ENCODE data around the gene PSPC1.
"Not testable (repeated sequence)": the region's sequence is repeated elsewhere in the genome, so short reads cannot be mapped to it uniquely, and the experiment has no call there.

The PSPC1 gene

DNA sequence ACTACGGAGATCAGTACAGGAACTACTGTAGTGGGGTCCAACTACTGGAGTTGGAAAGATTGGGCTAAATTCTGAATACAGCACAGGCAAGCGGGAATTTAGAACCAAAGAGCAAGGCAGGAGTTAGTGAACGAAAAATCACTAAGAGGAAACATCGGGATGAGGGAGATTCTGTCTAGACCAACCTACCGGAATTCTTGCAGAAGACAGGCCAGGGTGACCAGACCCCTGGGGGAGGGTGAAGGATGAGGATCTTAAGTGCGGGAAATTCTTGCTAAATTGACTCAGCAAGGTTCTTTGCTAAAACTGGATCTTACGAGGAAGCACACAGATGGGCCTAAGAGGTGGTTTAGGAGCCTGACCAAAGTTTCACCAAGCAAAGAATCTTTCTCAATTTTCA is 13.2 kb upstream of the PSPC1 start:
- no peak overlapping the region for H3K4me3 ChIP-seq (ENCODE audit: extremely low read depth, insufficient read depth, low read length, poor library complexity, severe bottlenecking)
- H3K4me1 ChIP-seq (ENCODE audit: control insufficient read depth, insufficient read depth, low read length, poor library complexity, severe bottlenecking), result peaks cover 5% of the 10 kb centered on the region
- no peak overlapping the region for H3K27ac ChIP-seq (ENCODE audit: low read depth, low read length, severe bottlenecking)
- WGBS, 2 experiments (ENCODE audit: insufficient coverage in 2 of 2), result 95 to 98% methylated on average over 5 to 7 of the region's 7 CpGs
- H3K9me3 ChIP-seq (ENCODE audit: control insufficient read depth, low read length), result no peaks in the 10 kb centered on the region
- H3K36me3 ChIP-seq (ENCODE audit: control insufficient read depth, insufficient read depth, low read length), result no peaks in the 10 kb centered on the region

- Histone ChIP-seq H3K4me3 (ENCODE audit: extremely low read depth, insufficient read depth, low read length, poor library complexity, severe bottlenecking) (no peak overlapping the region), H3K9me3 (ENCODE audit: control insufficient read depth, low read length) (no peaks in the 10 kb centered on the region), H3K36me3 (ENCODE audit: control insufficient read depth, insufficient read depth, low read length) (no peaks in the 10 kb centered on the region), H3K4me1 (ENCODE audit: control insufficient read depth, insufficient read depth, low read length, poor library complexity, severe bottlenecking) (peaks cover 5% of the 10 kb centered on the region), H3K27ac (ENCODE audit: low read depth, low read length, severe bottlenecking) (peak overlapping the region; percentile 23)
- WGBS, 2 experiments (ENCODE audit: insufficient coverage in 2 of 2), result 83 to 100% methylated on average over 2 to 4 of the region's 4 CpGs
These were observed 11.9 kb upstream of the PSPC1 start for GRCh38 chr13:19794631-19795030.

- peaks cover 5% of the 10 kb centered on the region for H3K4me1 ChIP-seq (ENCODE audit: control insufficient read depth, insufficient read depth, low read length, poor library complexity, severe bottlenecking)
- H3K36me3 ChIP-seq (ENCODE audit: control insufficient read depth, insufficient read depth, low read length), result no peaks in the 10 kb centered on the region
- no peaks in the 10 kb centered on the region for H3K9me3 ChIP-seq (ENCODE audit: control insufficient read depth, low read length)
- H3K4me3 ChIP-seq (ENCODE audit: extremely low read depth, insufficient read depth, low read length, poor library complexity, severe bottlenecking), result no peak overlapping the region
- 77 to 92% methylated on average over 5 to 6 of the region's 7 CpGs for WGBS, 2 experiments (ENCODE audit: insufficient coverage in 2 of 2)
- no peak overlapping the region for H3K27ac ChIP-seq (ENCODE audit: low read depth, low read length, severe bottlenecking)
These were observed 9.3 kb upstream of the PSPC1 start for GRCh38 chr13:19791953-19792537.

- peak overlapping the region; percentile 89 for H3K27ac ChIP-seq (ENCODE audit: low read depth, low read length, severe bottlenecking)
These were observed 557 bp downstream of the PSPC1 start for GRCh38 chr13:19782049-19782726.

GRCh38 chr13:19781526-19781925 is 1.2 kb downstream of the PSPC1 start:
- H3K9me3 ChIP-seq (ENCODE audit: control insufficient read depth, low read length), result no peaks in the 10 kb centered on the region
- peak overlapping the region; percentile 95 for H3K4me3 ChIP-seq (ENCODE audit: extremely low read depth, insufficient read depth, low read length, poor library complexity, severe bottlenecking)
- H3K4me1 ChIP-seq (ENCODE audit: control insufficient read depth, insufficient read depth, low read length, poor library complexity, severe bottlenecking), result no peaks in the 10 kb centered on the region
- 0% methylated on average over 1 of the region's 9 CpGs; no CpG with 5 or more reads in 1 of the 2 experiments for WGBS, 2 experiments (ENCODE audit: insufficient coverage in 2 of 2)
- peaks cover 27% of the 10 kb centered on the region for H3K36me3 ChIP-seq (ENCODE audit: control insufficient read depth, insufficient read depth, low read length)
- H3K27ac ChIP-seq (ENCODE audit: low read depth, low read length, severe bottlenecking), result no peak overlapping the region

More at GRCh38 chr13:19782049-19782726, 557 bp downstream of the PSPC1 start:
- Histone ChIP-seq H3K9me3 (ENCODE audit: control insufficient read depth, low read length) (no peaks in the 10 kb centered on the region), H3K36me3 (ENCODE audit: control insufficient read depth, insufficient read depth, low read length) (peaks cover 22% of the 10 kb centered on the region), H3K4me1 (ENCODE audit: control insufficient read depth, insufficient read depth, low read length, poor library complexity, severe bottlenecking) (no peaks in the 10 kb centered on the region), H3K4me3 (ENCODE audit: extremely low read depth, insufficient read depth, low read length, poor library complexity, severe bottlenecking) (peak overlapping the region; percentile 95)
- WGBS, 2 experiments (ENCODE audit: insufficient coverage in 2 of 2), result 0% methylated on average over 76 to 77 of the region's 77 CpGs

DNA sequence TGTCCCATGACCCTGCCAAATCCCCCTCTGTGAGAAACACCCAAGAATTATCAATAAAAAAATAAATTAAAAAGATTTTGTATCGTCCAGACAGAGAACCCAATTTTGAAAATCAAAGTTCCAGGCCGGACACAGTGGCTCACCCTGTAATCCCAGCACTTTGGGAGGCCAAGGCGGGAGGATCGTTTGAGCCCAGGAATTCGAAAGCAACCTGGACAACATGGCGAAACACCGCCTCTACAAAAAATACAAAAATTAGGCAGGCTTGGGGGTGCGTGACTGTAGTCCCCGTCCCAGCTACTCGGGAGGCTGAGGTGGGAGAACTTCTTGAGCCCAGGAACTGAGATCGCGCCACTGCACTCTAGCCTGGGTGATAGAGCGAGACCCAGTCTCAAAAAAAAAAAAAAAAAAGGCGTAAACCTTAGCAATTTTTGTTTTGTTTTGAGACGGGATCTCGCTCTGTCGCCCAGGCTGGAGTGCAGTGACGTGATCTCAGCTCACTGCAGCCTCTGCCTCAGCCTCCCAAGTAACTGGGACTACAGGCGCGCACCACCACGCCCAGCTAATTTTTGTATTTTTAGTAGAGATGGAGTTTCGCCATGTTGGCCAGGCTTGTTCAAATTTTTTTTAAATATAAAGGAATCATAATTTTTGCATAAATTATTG is 1.9 kb downstream of the PSPC1 start:
- Histone ChIP-seq H3K4me3 (ENCODE audit: extremely low read depth, insufficient read depth, low read length, poor library complexity, severe bottlenecking) (peak overlapping the region; percentile 95), H3K36me3 (ENCODE audit: control insufficient read depth, insufficient read depth, low read length) (peaks cover 32% of the 10 kb centered on the region)
- H3K27ac ChIP-seq (ENCODE audit: low read depth, low read length, severe bottlenecking); H3K9me3 ChIP-seq (ENCODE audit: control insufficient read depth, low read length); H3K4me1 ChIP-seq (ENCODE audit: control insufficient read depth, insufficient read depth, low read length, poor library complexity, severe bottlenecking): not testable (repeated sequence)
- 97 to 98% methylated on average over 14 to 16 of the region's 22 CpGs for WGBS, 2 experiments (ENCODE audit: insufficient coverage in 2 of 2)

DNA sequence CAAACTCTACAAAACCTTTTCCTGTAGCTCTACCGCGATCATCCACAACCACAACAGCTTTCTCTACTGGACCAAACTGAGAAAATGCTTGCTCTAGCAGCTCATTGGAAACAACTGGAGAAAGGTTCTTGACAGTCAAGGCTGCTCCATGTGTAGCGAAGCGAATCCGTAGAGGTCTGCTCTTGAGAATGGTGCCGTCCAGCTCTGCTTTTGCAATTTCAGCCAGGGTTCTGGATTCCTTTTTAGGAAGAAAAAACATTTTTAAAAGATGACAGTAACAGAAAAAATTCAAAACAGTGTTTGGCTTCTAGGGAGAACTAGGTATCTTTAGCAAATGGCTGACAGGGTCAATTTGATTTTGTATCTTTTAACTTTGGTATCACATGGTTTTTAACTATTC is 10.4 kb downstream of the PSPC1 start:
- Histone ChIP-seq H3K4me3 (ENCODE audit: extremely low read depth, insufficient read depth, low read length, poor library complexity, severe bottlenecking) (no peak overlapping the region), H3K36me3 (ENCODE audit: control insufficient read depth, insufficient read depth, low read length) (peaks cover 70% of the 10 kb centered on the region), H3K4me1 (ENCODE audit: control insufficient read depth, insufficient read depth, low read length, poor library complexity, severe bottlenecking) (no peaks in the 10 kb centered on the region), H3K27ac (ENCODE audit: low read depth, low read length, severe bottlenecking) (no peak overlapping the region), H3K9me3 (ENCODE audit: control insufficient read depth, low read length) (no peaks in the 10 kb centered on the region)
- WGBS, 2 experiments (ENCODE audit: insufficient coverage in 2 of 2), result 95 to 98% methylated on average over 5 to 6 of the region's 6 CpGs

- Histone ChIP-seq H3K9me3 (ENCODE audit: control insufficient read depth, low read length) (no peaks in the 10 kb centered on the region), H3K4me3 (ENCODE audit: extremely low read depth, insufficient read depth, low read length, poor library complexity, severe bottlenecking) (no peak overlapping the region), H3K36me3 (ENCODE audit: control insufficient read depth, insufficient read depth, low read length) (peaks cover 65% of the 10 kb centered on the region), H3K4me1 (ENCODE audit: control insufficient read depth, insufficient read depth, low read length, poor library complexity, severe bottlenecking) (no peaks in the 10 kb centered on the region), H3K27ac (ENCODE audit: low read depth, low read length, severe bottlenecking) (no peak overlapping the region)
- 80% methylated on average over 1 of the region's 2 CpGs; no CpG with 5 or more reads in 1 of the 2 experiments for WGBS, 2 experiments (ENCODE audit: insufficient coverage in 2 of 2)
These were observed 12.9 kb downstream of the PSPC1 start for GRCh38 chr13:19769854-19770253.

GRCh38 chr13:19767966-19768365 is 14.8 kb downstream of the PSPC1 start:
- no peaks in the 10 kb centered on the region for H3K9me3 ChIP-seq (ENCODE audit: control insufficient read depth, low read length)
- no CpG with 5 or more reads among the region's 2 CpGs for WGBS, 2 experiments (ENCODE audit: insufficient coverage in 2 of 2)
- no peak overlapping the region for H3K4me3 ChIP-seq (ENCODE audit: extremely low read depth, insufficient read depth, low read length, poor library complexity, severe bottlenecking)
- no peaks in the 10 kb centered on the region for H3K4me1 ChIP-seq (ENCODE audit: control insufficient read depth, insufficient read depth, low read length, poor library complexity, severe bottlenecking)
- H3K27ac ChIP-seq (ENCODE audit: low read depth, low read length, severe bottlenecking), result no peak overlapping the region
- peaks cover 68% of the 10 kb centered on the region for H3K36me3 ChIP-seq (ENCODE audit: control insufficient read depth, insufficient read depth, low read length)

DNA sequence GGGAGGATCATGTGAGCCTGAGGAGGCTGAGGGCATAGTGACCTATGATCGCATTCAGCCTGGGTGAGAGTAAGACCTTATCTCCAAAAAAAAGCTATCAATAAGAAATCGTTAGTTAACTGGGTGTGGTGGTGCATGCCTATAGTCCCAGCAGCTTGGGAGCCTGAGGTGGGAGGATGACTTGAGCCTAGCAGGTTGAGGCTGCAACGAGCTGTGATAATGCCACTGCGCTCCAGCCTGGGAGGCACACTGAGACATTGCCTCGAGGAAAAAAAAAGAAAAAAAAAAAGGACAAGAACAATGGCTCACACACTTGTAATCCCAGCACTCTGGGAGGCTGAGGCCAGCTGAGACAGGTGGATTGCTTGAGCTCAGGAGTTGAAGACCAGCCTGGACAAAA is 16.2 kb downstream of the PSPC1 start:
- WGBS, 2 experiments (ENCODE audit: insufficient coverage in 2 of 2), result 86 to 91% methylated on average over 1 to 3 of the region's 5 CpGs
- H3K9me3 ChIP-seq (ENCODE audit: control insufficient read depth, low read length), result no peaks in the 10 kb centered on the region
- no peaks in the 10 kb centered on the region for H3K4me1 ChIP-seq (ENCODE audit: control insufficient read depth, insufficient read depth, low read length, poor library complexity, severe bottlenecking)
- peaks cover 68% of the 10 kb centered on the region for H3K36me3 ChIP-seq (ENCODE audit: control insufficient read depth, insufficient read depth, low read length)
- no peak overlapping the region for H3K4me3 ChIP-seq (ENCODE audit: extremely low read depth, insufficient read depth, low read length, poor library complexity, severe bottlenecking)
- H3K27ac ChIP-seq (ENCODE audit: low read depth, low read length, severe bottlenecking), result peak overlapping the region; percentile 10

DNA sequence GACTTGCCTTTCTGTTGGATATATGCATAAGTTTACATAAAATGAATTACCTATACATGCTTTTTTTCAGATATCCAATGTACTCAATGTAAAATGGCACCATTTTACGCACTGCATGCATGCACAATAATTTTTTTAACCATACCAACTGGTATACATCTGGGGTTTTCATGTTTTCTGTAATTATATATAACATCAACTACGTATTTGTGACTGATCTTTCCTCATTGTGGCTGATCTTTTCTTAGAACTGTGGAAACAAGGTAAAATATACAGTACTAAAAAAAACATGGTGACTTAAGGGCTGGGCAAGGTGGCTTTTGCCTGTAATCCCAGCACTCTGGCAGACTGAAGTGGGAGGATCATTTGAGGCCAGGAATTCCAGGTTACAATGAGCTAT is 18.5 kb downstream of the PSPC1 start:
- H3K9me3 ChIP-seq (ENCODE audit: control insufficient read depth, low read length), result no peaks in the 10 kb centered on the region
- no CpG with 5 or more reads among the region's 2 CpGs for whole genome bisulfite sequencing, 2 experiments (ENCODE audit: insufficient coverage in 2 of 2)
- no peaks in the 10 kb centered on the region for H3K4me1 ChIP-seq (ENCODE audit: control insufficient read depth, insufficient read depth, low read length, poor library complexity, severe bottlenecking)
- H3K4me3 ChIP-seq (ENCODE audit: extremely low read depth, insufficient read depth, low read length, poor library complexity, severe bottlenecking), result no peak overlapping the region
- H3K36me3 ChIP-seq (ENCODE audit: control insufficient read depth, insufficient read depth, low read length), result peaks cover 69% of the 10 kb centered on the region
- no peak overlapping the region for H3K27ac ChIP-seq (ENCODE audit: low read depth, low read length, severe bottlenecking)
